Psoas muscle (tissue), 8 donors: ENCODE data around the gene ADH1A. TPM values are rescaled to one million over a fixed set of nuclear protein-coding genes. Genes with fewer than 3 reads are reported as not detected.

Experiments
- ATAC-seq, 4 donors: fragments of 200-7000 bp; cut with Tn5 transposase; one replicate each; pipeline ENCODE4 v1.9.1; 2020; ENCODE audit warnings: moderate library complexity in 3 of 4, mild to moderate bottlenecking in 2 of 4
- DNase-seq, 2 donors: peaks; one replicate each; pipeline ENCODE4 v3.0.0-alpha.2; 2020
- H3K27ac ChIP-seq: fragments of 200-600 bp; one replicate; pipeline ENCODE4 v1.8.0; 2022
- H3K27me3 ChIP-seq, 3 donors: fragments of 200-600 bp in 1 of 3; one replicate each; pipeline versions ENCODE4 v1.6.1 to v1.8.0; 2013 to 2022; ENCODE audit warnings: low read length in 2 of 3, mild to moderate bottlenecking in 2 of 3, moderate library complexity in 1 of 3; ENCODE audit not compliant: insufficient read depth in 3 of 3
- H3K36me3 ChIP-seq, 2 donors: fragments of 200-600 bp in 1 of 2; one replicate each; pipeline versions ENCODE4 v1.6.1 to v1.8.0; 2013 to 2022; ENCODE audit warnings: low read depth in 1 of 2, mild to moderate bottlenecking in 1 of 2, moderate library complexity in 1 of 2; ENCODE audit not compliant: insufficient read depth in 1 of 2
- H3K4me1 ChIP-seq: fragments of 200-600 bp; one replicate; pipeline ENCODE4 v1.8.0; 2022
- H3K4me3 ChIP-seq: fragments of 200-600 bp; one replicate; pipeline ENCODE4 v1.8.0; 2022; ENCODE audit warnings: mild to moderate bottlenecking
- H3K9me3 ChIP-seq: fragments of 200-600 bp; one replicate; pipeline ENCODE4 v1.8.0; 2022
- CTCF ChIP-seq: fragments of 200-600 bp; IDR thresholded peaks from one replicate; pipeline ENCODE4 v1.8.0; 2022; ENCODE audit warnings: antibody characterized with exemption
- WGBS, 3 donors: extraction: QIAGEN DNeasy Blood & Tissue Kit; methylation state at CpG; one replicate each; pipeline versions ENCODE4 v1.1.6 to v1.1.7; 2013; 5-methylcytosine and 5-hydroxymethylcytosine counted together
- intact Hi-C, 2 donors: fragments of 100-400 bp; cut with DNase I; formaldehyde crosslinking; loops; one replicate each; pipeline versions ENCODE4 v1.11.0 to v1.14.2; 2022
- polyA plus RNA-seq, 3 donors: library from polyadenylated mRNA; stranded (reverse); fragments of 200-250 nt; gene quantifications; one replicate each; pipeline ENCODE4 v1.2.3, GENCODE V29; 2013
- total RNA-seq, 4 donors: library from RNA; stranded (reverse); fragmentation: NEBNext Ultra II Directional in 2 of 4; extraction: Animal tissue kit (Norgen Biotek cat#: 25700) in 2 of 4; gene quantifications; one replicate each; pipeline versions ENCODE4 v1.2.1 to v1.2.4, GENCODE V29; 2021 to 2023
- donor health status: healthy with polysubstance abuse.
- donor health status: DM: no; HTN: no; CAD: no; lungs with moderate emphysema.
- donor health status: Bipolar disorder and iron deficiency.
- donor health status: healthy.
- donor health status: DM: yes; HTN: yes; CAD: no.
- donor health status: DM: no; HTN: no; CAD: no.
- donor health status: DM: no; HTN: no; CAD: no.
- donor health status: DM: yes; HTN: yes; CAD: no.

The ADH1A gene
- total and polyA plus RNA-seq, 7 donors = 0.30 to 0.65 (median 0.43) TPM; not detected in 3

GRCh38 chr4:99310389-99310788 is 19.6 kb upstream of the ADH1A start:
- no peaks in the 10 kb centered on the region for H3K36me3 ChIP-seq
- no peaks in the 10 kb centered on the region for H3K4me1 ChIP-seq
- no peaks in the 10 kb centered on the region for H3K9me3 ChIP-seq
- 51 to 69% (median 68%) methylated on average over 2 of the region's 2 CpGs for WGBS, 3 donors
- H3K27ac ChIP-seq = no peak overlapping the region
- DNase-seq = no peak
- no peak for ATAC-seq
- no peak for TF ChIP-seq CTCF
- intact Hi-C loops = no loop called here
- H3K4me3 ChIP-seq = no peak overlapping the region
- H3K27me3 ChIP-seq = no peaks in the 10 kb centered on the region

- TF ChIP-seq CTCF = no peak
- intact Hi-C loops = no loop called here
- H3K4me3 ChIP-seq = no peak overlapping the region
- H3K27ac ChIP-seq = no peak overlapping the region
- no peaks in the 10 kb centered on the region for H3K36me3 ChIP-seq
- peak in 1 of 2 donors; percentile 70 for DNase-seq
- H3K9me3 ChIP-seq = no peaks in the 10 kb centered on the region
- WGBS, 3 donors = 89 to 92% (median 92%) methylated on average over 11 of the region's 11 CpGs
- peak in 2 of 4 donors; percentile 44 to 46 for ATAC-seq
- H3K4me1 ChIP-seq = peaks cover 5% of the 10 kb centered on the region
- no peaks in the 10 kb centered on the region for H3K27me3 ChIP-seq
These were observed 15.0 kb upstream of the ADH1A start for GRCh38 chr4:99305638-99306400.

- Histone ChIP-seq H3K4me3 (no peak overlapping the region), H3K27me3 (no peaks in the 10 kb centered on the region), H3K4me1 (peaks cover 8% of the 10 kb centered on the region), H3K36me3 (no peaks in the 10 kb centered on the region), H3K9me3 (no peaks in the 10 kb centered on the region), H3K27ac (no peak overlapping the region)
- no peak for TF ChIP-seq CTCF
- WGBS, 3 donors = 79 to 89% (median 80%) methylated on average over 7 of the region's 7 CpGs
- intact Hi-C loops = no loop called here
- DNase-seq = no peak
- no peak for ATAC-seq
These were observed 10.8 kb upstream of the ADH1A start for GRCh38 chr4:99301376-99302164.

- ATAC-seq = peak; percentile 54 to 75 (median 62)
- Histone ChIP-seq H3K4me3 (no peak overlapping the region), H3K9me3 (no peaks in the 10 kb centered on the region), H3K27me3 (no peaks in the 10 kb centered on the region), H3K27ac (no peak overlapping the region), H3K4me1 (peaks cover 8% of the 10 kb centered on the region), H3K36me3 (no peaks in the 10 kb centered on the region)
- intact Hi-C loops = no loop called here
- no peak for TF ChIP-seq CTCF
- peak; percentile 78 to 82 for DNase-seq
- 15 to 16% (median 15%) methylated on average over 4 of the region's 4 CpGs for WGBS, 3 donors
These were observed 10.1 kb upstream of the ADH1A start for GRCh38 chr4:99300934-99301333.
